Measurements from ENCODE around the gene PRR15L.
"Not testable (repeated sequence)": the region's sequence is repeated elsewhere in the genome, so short reads cannot be mapped to it uniquely, and the experiment has no call there.

PRR15L gene

DNA sequence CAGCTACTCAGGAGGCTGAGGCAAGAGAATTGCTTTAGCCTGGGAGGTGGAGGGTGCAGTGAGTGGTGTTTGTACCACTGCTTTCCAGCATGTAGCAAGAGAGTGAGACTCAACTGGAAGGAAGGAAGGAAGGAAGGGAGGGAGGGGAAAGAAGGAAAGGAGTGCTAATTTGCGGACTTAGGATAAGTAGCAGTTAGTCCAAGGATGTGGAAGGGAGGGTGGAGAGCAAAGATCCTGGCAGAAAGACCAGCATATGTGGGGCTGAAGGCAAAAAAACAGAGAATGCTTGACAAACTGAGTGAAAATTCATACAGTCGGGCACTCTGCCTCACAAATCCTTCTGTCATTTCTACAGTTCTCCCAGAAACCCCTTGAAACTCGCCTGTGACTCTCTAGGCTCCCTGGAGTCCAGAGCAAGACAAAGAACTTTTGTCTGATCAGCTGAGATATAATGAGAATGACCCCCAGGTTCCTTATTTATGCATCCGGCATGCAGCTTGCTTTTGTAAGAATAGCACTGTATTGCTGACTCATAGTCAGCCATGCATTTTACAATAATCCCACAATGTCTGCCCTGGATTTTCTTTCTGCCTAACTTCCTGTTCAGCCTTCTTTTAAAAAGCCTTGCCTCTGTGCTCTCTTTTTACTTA, 44.7 kb upstream of the PRR15L start:
- TF ChIP-seq, protein P1, sequence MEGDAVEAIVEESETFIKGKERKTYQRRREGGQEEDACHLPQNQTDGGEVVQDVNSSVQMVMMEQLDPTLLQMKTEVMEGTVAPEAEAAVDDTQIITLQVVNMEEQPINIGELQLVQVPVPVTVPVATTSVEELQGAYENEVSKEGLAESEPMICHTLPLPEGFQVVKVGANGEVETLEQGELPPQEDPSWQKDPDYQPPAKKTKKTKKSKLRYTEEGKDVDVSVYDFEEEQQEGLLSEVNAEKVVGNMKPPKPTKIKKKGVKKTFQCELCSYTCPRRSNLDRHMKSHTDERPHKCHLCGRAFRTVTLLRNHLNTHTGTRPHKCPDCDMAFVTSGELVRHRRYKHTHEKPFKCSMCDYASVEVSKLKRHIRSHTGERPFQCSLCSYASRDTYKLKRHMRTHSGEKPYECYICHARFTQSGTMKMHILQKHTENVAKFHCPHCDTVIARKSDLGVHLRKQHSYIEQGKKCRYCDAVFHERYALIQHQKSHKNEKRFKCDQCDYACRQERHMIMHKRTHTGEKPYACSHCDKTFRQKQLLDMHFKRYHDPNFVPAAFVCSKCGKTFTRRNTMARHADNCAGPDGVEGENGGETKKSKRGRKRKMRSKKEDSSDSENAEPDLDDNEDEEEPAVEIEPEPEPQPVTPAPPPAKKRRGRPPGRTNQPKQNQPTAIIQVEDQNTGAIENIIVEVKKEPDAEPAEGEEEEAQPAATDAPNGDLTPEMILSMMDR (IDR thresholded peaks at IDR 0.05; ENCODE audit: borderline replicate concordance, control extremely low read depth, extremely low read depth, insufficient read depth, missing control alignments), result no peak
- in situ Hi-C loops (cut with MboI; ENCODE audit: low sequenced_read_pairs, unreplicated experiment), result no loop called here
- peak; percentile 73 for DNase-seq (ENCODE audit: low spot score)

DNA sequence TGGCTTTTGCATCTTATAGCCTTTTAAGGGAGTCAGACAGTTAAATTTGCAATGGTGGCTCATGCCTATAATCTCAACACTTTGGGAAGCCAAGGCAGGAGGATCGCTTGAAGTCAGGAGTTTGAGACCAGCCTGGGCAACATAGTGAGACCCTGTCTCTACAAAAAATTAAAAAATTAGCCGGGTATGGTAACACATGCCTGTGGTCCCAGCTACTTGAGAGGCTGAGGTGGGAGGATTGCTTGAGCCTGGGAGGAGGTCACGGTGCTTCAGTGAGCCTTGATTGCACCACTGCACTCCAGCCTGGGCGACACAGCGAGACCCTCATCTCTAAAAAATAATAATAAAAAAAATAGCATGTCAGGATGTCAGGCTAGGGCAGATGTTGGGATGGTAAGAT, 44.0 kb upstream of the PRR15L start:
- DNase-seq (ENCODE audit: low spot score); in situ Hi-C loops (cut with MboI; ENCODE audit: low sequenced_read_pairs, unreplicated experiment): not testable (repeated sequence)

DNA sequence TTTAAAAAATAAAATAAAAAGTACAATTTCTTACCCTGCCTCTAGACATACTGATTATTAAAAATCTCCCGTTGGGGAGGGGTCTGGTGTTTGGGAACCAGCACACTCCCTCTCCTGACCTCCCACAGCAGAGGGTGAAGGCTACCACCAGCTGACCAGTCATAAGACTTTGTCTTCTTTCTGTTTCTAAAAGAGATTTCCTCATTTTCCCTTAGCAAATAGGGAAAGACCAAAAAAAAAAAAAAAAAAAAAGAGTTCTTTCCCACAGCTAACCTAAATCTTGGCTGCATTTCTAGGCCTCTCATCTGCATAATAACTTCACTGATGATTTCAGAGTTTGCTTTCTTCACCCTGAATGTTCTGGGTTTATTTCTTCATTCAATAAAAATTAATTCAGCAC, 43.5 kb upstream of the PRR15L start:
- in situ Hi-C loops (cut with MboI; ENCODE audit: low sequenced_read_pairs, unreplicated experiment), result no loop called here
- TF ChIP-seq, protein P1 (IDR thresholded peaks at IDR 0.05; ENCODE audit: borderline replicate concordance, control extremely low read depth, extremely low read depth, insufficient read depth, missing control alignments), result no peak
- no peak for DNase-seq (ENCODE audit: low spot score)

DNA sequence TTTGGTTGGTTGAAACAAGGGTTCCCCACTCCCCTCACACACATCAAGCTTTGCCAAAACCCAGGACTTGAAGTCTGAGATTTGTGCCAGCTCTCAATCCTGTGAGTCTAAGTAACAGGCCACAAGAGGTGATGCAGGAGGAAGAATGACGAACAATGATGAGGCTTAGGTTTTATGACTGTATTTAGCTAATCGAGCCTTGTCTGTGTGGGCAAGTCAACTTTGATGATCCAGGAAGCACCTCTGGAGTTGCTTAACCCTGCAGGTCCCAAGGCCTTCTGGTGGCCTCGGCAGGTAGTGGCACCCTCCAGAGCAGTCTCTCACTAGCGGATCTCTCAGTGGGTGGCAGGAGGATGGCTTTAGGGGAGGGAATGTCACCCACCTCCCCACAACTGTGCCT, 41.9 kb upstream of the PRR15L start:
- TF ChIP-seq, protein P1 (IDR thresholded peaks at IDR 0.05; ENCODE audit: borderline replicate concordance, control extremely low read depth, extremely low read depth, insufficient read depth, missing control alignments), result no peak
- no peak for DNase-seq (ENCODE audit: low spot score)
- in situ Hi-C loops (cut with MboI; ENCODE audit: low sequenced_read_pairs, unreplicated experiment), result no loop called here

DNA sequence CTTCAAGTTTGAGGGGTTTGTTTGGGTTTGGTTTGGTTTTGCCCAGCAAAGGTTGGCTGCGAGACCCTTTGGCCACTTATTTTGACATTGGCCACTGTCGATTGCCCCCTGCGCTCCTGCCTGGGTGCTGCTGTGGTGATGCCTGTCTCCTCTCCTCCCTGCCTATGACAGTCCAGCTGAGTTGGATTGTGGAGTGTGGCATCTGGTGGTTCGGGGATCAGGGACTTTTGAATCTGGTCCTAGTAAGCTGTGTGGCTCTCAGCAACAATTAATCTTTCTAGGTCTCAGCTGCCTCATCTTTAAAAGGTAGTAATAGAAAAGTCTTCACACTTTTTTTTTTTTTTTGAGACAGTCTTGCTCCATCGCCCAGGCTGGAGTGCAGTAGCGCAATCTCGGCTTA, 40.4 kb upstream of the PRR15L start:
- TF ChIP-seq, protein P1 (IDR thresholded peaks at IDR 0.05; ENCODE audit: borderline replicate concordance, control extremely low read depth, extremely low read depth, insufficient read depth, missing control alignments), result no peak
- no peak for DNase-seq (ENCODE audit: low spot score)
- in situ Hi-C loops (cut with MboI; ENCODE audit: low sequenced_read_pairs, unreplicated experiment), result no loop called here

DNA sequence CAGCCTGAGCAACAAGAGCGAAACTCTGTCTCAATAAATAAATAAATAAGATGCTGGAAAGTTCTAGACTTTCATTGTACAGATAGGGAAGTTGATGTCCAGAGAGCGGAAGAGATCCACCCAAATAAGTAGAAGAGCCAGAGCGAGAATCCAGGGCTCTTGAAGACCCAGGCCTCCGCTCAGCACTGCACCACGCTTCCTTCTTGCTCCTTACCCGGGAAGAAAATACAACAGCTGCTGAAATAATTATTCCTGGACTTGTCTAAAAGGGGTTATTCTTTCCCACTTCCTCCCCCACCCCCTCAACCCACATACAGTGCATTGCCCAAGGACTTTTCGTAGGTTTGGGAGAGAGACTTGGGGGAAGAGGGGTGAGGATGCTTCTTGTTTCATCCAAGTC, 39.9 kb upstream of the PRR15L start:
- no peak for DNase-seq (ENCODE audit: low spot score)
- in situ Hi-C loops (cut with MboI; ENCODE audit: low sequenced_read_pairs, unreplicated experiment), result no loop called here
- TF ChIP-seq, protein P1 (IDR thresholded peaks at IDR 0.05; ENCODE audit: borderline replicate concordance, control extremely low read depth, extremely low read depth, insufficient read depth, missing control alignments), result no peak

DNA sequence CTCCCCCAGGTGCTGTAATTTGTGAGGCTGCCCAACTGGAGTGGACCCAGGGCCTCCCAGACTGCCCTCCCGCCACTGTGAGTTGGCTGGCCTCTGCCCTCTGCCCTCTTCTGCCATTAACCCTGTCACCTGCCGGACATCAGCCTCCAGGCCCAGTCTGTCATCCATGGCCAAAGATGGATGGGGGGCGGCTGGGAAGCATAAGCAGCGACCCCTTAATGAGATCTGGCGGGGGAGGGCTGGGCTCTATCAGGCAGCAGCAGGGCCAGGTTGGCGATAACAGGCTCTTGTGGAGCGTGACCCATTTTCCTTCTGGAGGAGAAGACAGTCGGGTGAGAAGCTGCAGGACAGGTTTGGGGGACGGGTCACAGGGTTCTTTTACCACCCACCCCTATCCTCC, 38.5 kb upstream of the PRR15L start:
- TF ChIP-seq, protein P1 (IDR thresholded peaks at IDR 0.05; ENCODE audit: borderline replicate concordance, control extremely low read depth, extremely low read depth, insufficient read depth, missing control alignments), result no peak
- no peak for DNase-seq (ENCODE audit: low spot score)

More for the DNA sequence above, 38.5 kb upstream of the PRR15L start:
- in situ Hi-C loops (cut with MboI; ENCODE audit: low sequenced_read_pairs, unreplicated experiment), result no loop called here

Measured in GM13976 (cell line).